Stimulated activated CD4-positive, alpha-beta T cell treated with anti-CD3 and anti-CD28 coated beads, Interleukin-2, amount 100 ng/mL, for 24 hours (primary cell): ENCODE data around the gene SEC11A.
"Not testable (repeated sequence)": the region's sequence is repeated elsewhere in the genome, so short reads cannot be mapped to it uniquely, and the experiment has no call there.

Source experiments
- DNase-seq, 2 donors: peaks; one replicate each; pipeline ENCODE4 v3.0.0-alpha.2; 2020

SEC11A gene

GRCh38 chr15:84716036-84716732, at the start of gene SEC11A:
Gene SEC11A (minus strand): TSS chr15:84716139. CDS start chr15:84716075, 64 bp downstream.
- peak; percentile 92 to 94 for DNase-seq

DNA sequence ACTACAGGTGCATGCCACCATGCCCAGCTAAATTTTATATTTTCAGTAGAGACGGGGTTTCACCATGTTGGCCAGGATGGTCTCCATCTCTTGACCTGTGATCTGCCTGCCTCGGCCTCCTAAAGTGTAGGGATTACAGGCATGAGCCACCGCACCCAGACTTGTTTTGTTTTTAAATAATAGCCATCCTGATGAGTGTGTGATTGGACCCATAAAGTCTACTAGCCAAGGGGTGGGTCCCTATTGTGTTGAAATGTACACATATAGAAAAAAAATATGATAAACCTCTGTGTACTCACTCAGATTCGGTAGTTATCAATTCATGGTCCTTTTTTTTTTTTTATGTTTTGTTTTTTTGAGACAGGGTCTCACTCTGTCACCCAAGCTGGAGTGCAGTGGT, 49.7 kb upstream of the SEC11A start:
- DNase-seq, result no peak

- DNase-seq, result no peak
These were observed 49.0 kb upstream of the SEC11A start for GRCh38 chr15:84764989-84765388.

DNA sequence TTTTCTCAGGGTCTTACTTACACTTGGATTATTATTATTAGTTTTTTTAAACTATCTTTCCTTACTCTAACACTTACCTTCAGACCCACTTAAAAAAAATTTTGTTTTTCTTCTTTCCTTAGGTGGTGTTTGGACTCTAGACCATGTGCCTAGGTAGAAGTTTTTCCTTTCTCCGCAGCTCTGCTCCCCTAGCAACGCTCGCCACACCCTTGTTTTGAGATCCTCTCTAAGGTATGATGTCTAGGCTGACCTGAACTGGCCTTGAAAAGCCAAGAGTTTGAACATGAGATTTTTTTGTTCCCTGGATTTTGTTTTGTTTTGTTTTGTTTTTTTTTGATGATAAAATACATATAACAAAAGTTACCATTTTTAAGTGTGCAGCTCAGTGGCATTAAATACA, 48.6 kb upstream of the SEC11A start:
- DNase-seq, result no peak

- no peak for DNase-seq
These were observed 47.1 kb upstream of the SEC11A start for GRCh38 chr15:84762840-84763572.

GRCh38 chr15:84761607-84762131, 45.7 kb upstream of the SEC11A start:
- no peak for DNase-seq

GRCh38 chr15:84760219-84760618, 44.3 kb upstream of the SEC11A start:
- DNase-seq, result no peak

- no peak for DNase-seq
These were observed 43.1 kb upstream of the SEC11A start for GRCh38 chr15:84759018-84759417.

DNA sequence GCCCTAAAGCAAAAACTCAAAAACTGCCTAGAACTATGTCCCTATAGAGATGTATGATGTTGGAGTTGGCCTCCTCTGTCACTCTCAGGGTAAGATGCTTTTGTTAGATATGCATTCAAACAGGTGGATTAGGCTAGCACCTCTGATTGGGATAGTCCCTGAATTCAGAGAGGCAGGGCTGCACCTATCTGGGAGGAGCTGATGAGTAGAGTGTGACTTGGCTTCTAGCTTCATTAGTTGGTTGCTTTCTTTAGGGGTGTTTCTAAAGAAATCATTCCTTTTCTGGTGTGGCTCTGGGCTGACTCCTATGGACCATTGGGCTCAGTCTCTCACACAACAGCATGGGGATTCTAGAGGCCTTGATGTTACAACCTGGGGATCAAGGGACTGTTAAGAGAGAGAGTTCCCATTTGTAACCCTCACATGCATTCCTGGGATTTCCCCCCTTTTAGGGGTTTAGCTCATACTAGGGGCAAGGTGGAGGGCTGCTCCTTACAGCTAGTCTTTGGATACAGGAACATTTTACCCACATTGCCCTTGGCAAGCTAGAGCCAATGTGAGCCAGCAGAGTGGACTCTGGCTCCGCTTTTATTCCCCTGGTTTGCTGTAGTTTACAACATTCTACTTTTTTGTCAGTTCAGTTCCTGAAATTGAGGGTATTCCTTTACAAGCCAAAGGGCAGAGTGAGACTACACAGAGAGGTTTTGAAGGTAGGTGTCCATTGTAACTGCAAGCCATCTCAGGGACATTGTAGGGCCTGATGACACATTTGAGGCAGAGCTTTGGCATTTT, 40.0 kb upstream of the SEC11A start:
- DNase-seq, result no peak

- not testable (repeated sequence) for DNase-seq
These were observed 39.0 kb upstream of the SEC11A start for GRCh38 chr15:84754889-84755288.

- no peak for DNase-seq
These were observed 36.8 kb upstream of the SEC11A start for GRCh38 chr15:84752700-84753099.

- no peak for DNase-seq
These were observed 36.3 kb upstream of the SEC11A start for GRCh38 chr15:84752195-84752594.

GRCh38 chr15:84751721-84752120, 35.8 kb upstream of the SEC11A start:
- not testable (repeated sequence) for DNase-seq

GRCh38 chr15:84750583-84751092, 34.7 kb upstream of the SEC11A start:
- DNase-seq, result no peak

DNA sequence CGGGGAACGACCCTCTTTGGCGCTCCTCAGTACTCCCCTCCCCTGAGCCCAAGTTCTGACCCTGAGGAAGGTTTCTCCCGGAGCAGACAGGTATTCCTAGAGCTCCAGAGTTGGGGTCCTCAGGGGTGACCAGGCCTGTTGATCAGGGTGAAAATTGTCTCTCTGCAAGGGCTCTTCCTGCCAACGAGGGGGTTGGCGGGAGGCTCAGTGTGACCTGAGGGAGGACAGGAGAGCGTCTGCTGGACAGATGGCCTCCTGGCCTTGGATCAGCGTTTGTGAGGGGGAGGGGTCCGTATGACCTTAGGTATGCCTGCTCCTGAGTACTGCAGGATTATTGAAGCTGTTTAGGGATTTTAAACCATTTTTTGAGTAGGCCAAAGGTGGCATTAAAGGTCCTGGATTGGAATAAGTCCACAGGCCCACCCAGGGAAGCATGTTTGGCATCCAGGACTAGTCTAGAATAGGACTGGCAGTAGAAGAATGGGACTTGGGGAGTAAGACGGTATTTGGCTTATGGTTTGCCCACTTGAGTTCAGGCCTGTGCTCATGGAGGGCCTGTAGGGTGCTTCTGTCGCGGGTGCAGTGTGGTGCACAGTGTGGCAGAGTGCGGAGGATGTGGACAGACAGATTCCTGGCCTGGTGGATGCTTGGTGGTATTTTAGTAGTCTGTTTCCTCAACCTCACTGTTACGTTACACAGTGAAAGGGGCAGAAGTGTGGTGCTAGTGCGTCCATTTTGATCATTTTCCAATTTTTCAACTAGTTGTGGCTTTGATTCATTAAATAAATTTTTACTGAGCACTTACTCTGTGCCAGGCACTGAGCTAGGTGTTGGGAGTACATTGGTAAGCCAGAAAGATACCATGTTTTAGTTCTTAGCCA, 33.4 kb upstream of the SEC11A start:
- DNase-seq, result peak; percentile 48 to 52

- peak; percentile 77 to 85 for DNase-seq
These were observed 32.6 kb upstream of the SEC11A start, which contains the start of gene ZNF592 for GRCh38 chr15:84748274-84749110. Gene ZNF592 (plus strand): TSS chr15:84748592. CDS start chr15:84782676, 34,084 bp downstream.

- peak; percentile 69 to 71 for DNase-seq
These were observed 31.7 kb upstream of the SEC11A start for GRCh38 chr15:84747416-84748273.

DNA sequence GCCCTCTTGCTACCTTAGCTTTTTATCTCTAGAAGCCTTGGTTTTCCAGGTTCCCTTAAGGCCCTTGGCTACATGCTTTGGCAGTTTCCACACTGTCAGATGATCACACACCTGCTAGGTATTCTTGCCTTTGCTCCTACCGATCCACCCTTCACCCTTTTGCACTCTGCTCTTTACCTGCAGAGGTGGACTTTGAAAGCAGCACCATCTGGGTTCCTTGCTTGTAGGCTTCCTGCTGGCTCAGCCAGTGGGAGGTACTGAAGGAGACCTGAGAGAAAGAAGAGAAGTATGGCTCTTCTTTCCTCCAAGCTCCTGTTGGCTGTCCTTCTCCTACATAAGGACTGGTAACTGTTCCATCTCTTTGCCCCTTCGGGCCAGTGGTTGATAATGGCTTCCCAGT, 25.2 kb upstream of the SEC11A start:
- no peak for DNase-seq

- DNase-seq, result no peak
These were observed 24.8 kb upstream of the SEC11A start for GRCh38 chr15:84740691-84741090.

GRCh38 chr15:84737005-84737404, 21.1 kb upstream of the SEC11A start:
- no peak for DNase-seq
